Neural progenitor cell (in vitro differentiated cells): ENCODE data around the gene FOXD3.

Source experiments
- EZH2phosphoT487 ChIP-seq: fragments of 200-600 bp; sonication (generic); IDR thresholded peaks from 2 replicates; pipeline ENCODE4 v1.6.1; 2017; ENCODE audit warnings: antibody characterized with exemption
- TF ChIP-seq, protein P1 (sequence below): fragments of 200-600 bp; sonication (generic); IDR thresholded peaks from 2 replicates; pipeline ENCODE4 v1.5.1; 2017; ENCODE audit warnings: antibody characterized with exemption, mild to moderate bottlenecking

DNA sequence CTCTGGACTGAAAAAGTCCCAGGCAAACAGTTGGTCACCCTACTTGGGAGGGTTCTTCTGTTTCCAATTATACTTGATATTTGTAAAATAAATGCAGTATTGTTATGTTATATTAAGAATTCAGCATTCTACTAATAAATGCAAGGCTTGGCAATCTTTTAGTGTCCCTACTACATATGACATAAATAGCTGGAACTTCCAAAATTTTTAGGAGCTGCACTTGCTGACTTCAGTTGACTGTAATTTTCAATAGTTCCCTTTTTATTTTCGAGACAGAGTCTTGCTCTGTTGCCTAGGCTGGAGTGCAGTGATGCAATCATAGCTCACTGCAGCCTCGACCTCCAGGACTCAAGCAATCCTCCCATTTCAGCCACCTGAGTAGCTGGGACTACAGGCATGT is 20.0 kb downstream of the FOXD3 start:
- TF ChIP-seq, protein P1, sequence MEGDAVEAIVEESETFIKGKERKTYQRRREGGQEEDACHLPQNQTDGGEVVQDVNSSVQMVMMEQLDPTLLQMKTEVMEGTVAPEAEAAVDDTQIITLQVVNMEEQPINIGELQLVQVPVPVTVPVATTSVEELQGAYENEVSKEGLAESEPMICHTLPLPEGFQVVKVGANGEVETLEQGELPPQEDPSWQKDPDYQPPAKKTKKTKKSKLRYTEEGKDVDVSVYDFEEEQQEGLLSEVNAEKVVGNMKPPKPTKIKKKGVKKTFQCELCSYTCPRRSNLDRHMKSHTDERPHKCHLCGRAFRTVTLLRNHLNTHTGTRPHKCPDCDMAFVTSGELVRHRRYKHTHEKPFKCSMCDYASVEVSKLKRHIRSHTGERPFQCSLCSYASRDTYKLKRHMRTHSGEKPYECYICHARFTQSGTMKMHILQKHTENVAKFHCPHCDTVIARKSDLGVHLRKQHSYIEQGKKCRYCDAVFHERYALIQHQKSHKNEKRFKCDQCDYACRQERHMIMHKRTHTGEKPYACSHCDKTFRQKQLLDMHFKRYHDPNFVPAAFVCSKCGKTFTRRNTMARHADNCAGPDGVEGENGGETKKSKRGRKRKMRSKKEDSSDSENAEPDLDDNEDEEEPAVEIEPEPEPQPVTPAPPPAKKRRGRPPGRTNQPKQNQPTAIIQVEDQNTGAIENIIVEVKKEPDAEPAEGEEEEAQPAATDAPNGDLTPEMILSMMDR, result no peak
- TF ChIP-seq EZH2phosphoT487, result no peak
